SK-N-SH (cell line): ENCODE data around the gene UBE3B. TPM values are rescaled to one million over a fixed set of nuclear protein-coding genes. Genes with fewer than 3 reads are reported as not detected.

Experiments used
- CTCF ChIA-PET: fragments of 300-600, 350-600 bp; formaldehyde crosslinking; extraction: SDS; loops from one replicate; lab custom pipeline; 2021; lab: Yijun Ruan, JAX
- POLR2A ChIA-PET: fragments of 350-600 bp; sonication (Branson Sonifier 250); formaldehyde crosslinking; extraction: SDS; loops from one replicate; lab custom pipeline; 2020; ENCODE audit warnings: antibody characterized with exemption, inconsistent platforms; lab: Yijun Ruan, JAX
- DNase-seq: peaks from one replicate; pipeline ENCODE4 v3.0.0; 2012
- H2AFZ ChIP-seq: fragments of 200-600 bp; sonication (generic); 2 replicates; pipeline ENCODE4 v1.8.1; 2016; ENCODE audit warnings: antibody characterized with exemption, mild to moderate bottlenecking, low read depth
- H3F3A ChIP-seq: fragments of 200-600 bp; sonication (generic); replicated peaks from 2 replicates; pipeline ENCODE3; 2016; ENCODE audit warnings: antibody characterized with exemption, mild to moderate bottlenecking; ENCODE audit not compliant: insufficient read depth
- H3K27ac ChIP-seq, 2 experiments: fragments of 200-500 bp in 1 of 2; fragments of 200-600 bp in 1 of 2; sonication (Bioruptor generic) in 1 of 2; sonication (generic), shearing (Covaris generic) in 1 of 2; 2 replicates each; pipeline versions ENCODE4 v1.5.1 to v1.6.1; 2014 to 2016; ENCODE audit warnings: low read depth in 2 of 2, inconsistent platforms in 1 of 2, low read length in 1 of 2, mild to moderate bottlenecking in 1 of 2, mixed read lengths in 1 of 2
- H3K27me3 ChIP-seq: fragments of 200-600 bp; sonication (generic), shearing (Covaris generic); 2 replicates; pipeline ENCODE4 v1.6.1; 2016; ENCODE audit warnings: mixed run types; ENCODE audit not compliant: insufficient read depth
- H3K36me3 ChIP-seq, 2 experiments: fragments of 200-500 bp in 1 of 2; fragments of 200-600 bp in 1 of 2; sonication (Bioruptor generic) in 1 of 2; sonication (generic) in 1 of 2; replicated peaks in 1 of 2; 2 replicates each; pipeline versions ENCODE3 to v1.5.1; 2014 to 2016; ENCODE audit warnings: low read length in 1 of 2, mild to moderate bottlenecking in 1 of 2; ENCODE audit not compliant: insufficient read depth in 2 of 2, control insufficient read depth in 1 of 2
- H3K4me1 ChIP-seq, 2 experiments: fragments of 200-500 bp in 1 of 2; fragments of 200-600 bp in 1 of 2; sonication (Bioruptor generic) in 1 of 2; sonication (generic), shearing (Covaris generic) in 1 of 2; 2 replicates each; pipeline versions ENCODE4 v1.5.1 to v1.6.1; 2014 to 2016; ENCODE audit warnings: low read depth in 1 of 2, low read length in 1 of 2, mixed run types in 1 of 2; ENCODE audit not compliant: insufficient read depth in 2 of 2, control insufficient read depth in 1 of 2
- H3K4me2 ChIP-seq: fragments of 200-600 bp; sonication (generic), shearing (Covaris generic); 2 replicates; pipeline ENCODE4 v1.6.1; 2017; ENCODE audit warnings: mixed run types
- H3K4me3 ChIP-seq, 2 experiments: fragments of 200-500 bp in 1 of 2; fragments of 200-600 bp in 1 of 2; sonication (Bioruptor generic) in 1 of 2; sonication (generic), shearing (Covaris generic) in 1 of 2; 2 replicates each; pipeline versions ENCODE4 v1.5.1 to v1.8.1; 2014 to 2016; ENCODE audit warnings: low read depth in 2 of 2, inconsistent platforms in 1 of 2, low read length in 1 of 2, mild to moderate bottlenecking in 1 of 2, mixed read lengths in 1 of 2, moderate library complexity in 1 of 2
- H3K79me2 ChIP-seq: fragments of 200-600 bp; sonication (generic); 2 replicates; pipeline ENCODE4 v1.8.1; 2017; ENCODE audit warnings: mild to moderate bottlenecking; ENCODE audit not compliant: insufficient read depth
- H3K9ac ChIP-seq: fragments of 200-600 bp; sonication (generic); 2 replicates; pipeline ENCODE4 v1.6.1; 2017; ENCODE audit warnings: mixed run types
- H3K9me2 ChIP-seq: fragments of 200-600 bp; sonication (generic); 2 replicates; pipeline ENCODE4 v1.6.1; 2017; ENCODE audit warnings: mixed run types
- H3K9me3 ChIP-seq: fragments of 200-600 bp; sonication (generic); 2 replicates; pipeline ENCODE4 v1.6.1; 2017; ENCODE audit warnings: mixed run types, mild to moderate bottlenecking, moderate library complexity
- H4K20me1 ChIP-seq: fragments of 200-600 bp; sonication (generic); 2 replicates; pipeline ENCODE4 v1.6.1; 2017; ENCODE audit warnings: mild to moderate bottlenecking, mixed run types; ENCODE audit not compliant: insufficient read depth
- CHD2 ChIP-seq: fragments of 150-350 bp; IDR thresholded peaks from 2 replicates; pipeline ENCODE4 v1.6.1; 2018; ENCODE audit warnings: low read length; ENCODE audit not compliant: partially characterized antibody
- ELF1 ChIP-seq: IDR thresholded peaks from 2 replicates; pipeline ENCODE4 v1.4.0; 2012
- FOSL2 ChIP-seq: IDR thresholded peaks from 2 replicates; pipeline ENCODE4 v1.4.0; 2012; ENCODE audit warnings: low read depth, mild to moderate bottlenecking, moderate library complexity, borderline replicate concordance
- FOXJ3 ChIP-seq: sonication (generic); formaldehyde crosslinking; IDR thresholded peaks from 2 replicates; pipeline ENCODE4 v1.5.1; 2020; ENCODE audit warnings: mild to moderate bottlenecking, missing genetic modification reagents
- FOXM1 ChIP-seq: IDR thresholded peaks from 2 replicates; pipeline ENCODE4 v1.4.0; 2012; ENCODE audit warnings: low read depth, mild to moderate bottlenecking
- GATA2 ChIP-seq: sonication (generic); formaldehyde crosslinking; IDR thresholded peaks from 2 replicates; pipeline ENCODE4 v1.5.0; 2020; ENCODE audit warnings: mild to moderate bottlenecking, missing genetic modification reagents
- JUND ChIP-seq: IDR thresholded peaks from 2 replicates; pipeline ENCODE4 v1.4.0; 2012
- MAX ChIP-seq: IDR thresholded peaks from 2 replicates; pipeline ENCODE4 v1.4.0; 2012; ENCODE audit warnings: low read depth
- MEF2A ChIP-seq: IDR thresholded peaks from 2 replicates; pipeline ENCODE4 v1.4.0; 2012; ENCODE audit warnings: low read depth, borderline replicate concordance
- NFIC ChIP-seq: IDR thresholded peaks from 2 replicates; pipeline ENCODE4 v1.4.0; 2012; ENCODE audit warnings: borderline replicate concordance
- NRF1 ChIP-seq: IDR thresholded peaks from 2 replicates; pipeline ENCODE4 v1.6.1; 2012; ENCODE audit warnings: low read depth, mild to moderate bottlenecking, low read length
- POLR2AphosphoS5 ChIP-seq: IDR thresholded peaks from 2 replicates; pipeline ENCODE4 v1.6.1; 2012; ENCODE audit warnings: low read depth, low read length
- RAD21 ChIP-seq: IDR thresholded peaks from 2 replicates; pipeline ENCODE4 v1.6.1; 2012; ENCODE audit warnings: mild to moderate bottlenecking, low read length
- RCOR1 ChIP-seq: fragments of 150-350 bp; IDR thresholded peaks from 2 replicates; pipeline ENCODE4 v1.6.1; 2017; ENCODE audit warnings: antibody characterized with exemption, low read length
- REST ChIP-seq: IDR thresholded peaks from 2 replicates; pipeline ENCODE4 v1.6.1; 2012; ENCODE audit warnings: mild to moderate bottlenecking, low read depth, low read length, moderate library complexity
- YY1 ChIP-seq: IDR thresholded peaks from 2 replicates; pipeline ENCODE4 v1.4.0; 2012; ENCODE audit warnings: low read depth, mild to moderate bottlenecking
- ZBTB33 ChIP-seq: IDR thresholded peaks from 2 replicates; pipeline ENCODE4 v1.4.0; 2012; ENCODE audit warnings: low read depth, borderline replicate concordance
- whole genome bisulfite sequencing: methylation state at CpG from one replicate; pipeline ENCODE4 v1.1.6; 2017; ENCODE audit warnings: low lambda C conversion rate; 5-methylcytosine and 5-hydroxymethylcytosine counted together
- polyA plus RNA-seq, 3 experiments: library from polyadenylated mRNA; depleted of rRNA; stranded (reverse); fragments of >200 nt; gene quantifications; 2 replicates each; pipeline ENCODE4 v1.2.3, GENCODE V29; 2012
- TF ChIP-seq, protein P1 (sequence below): fragments of 200-600 bp; sonication (generic); IDR thresholded peaks from 2 replicates; pipeline ENCODE4 v1.6.1; 2017; ENCODE audit warnings: antibody characterized with exemption, mild to moderate bottlenecking, moderate library complexity

UBE3B gene
- polyA plus RNA-seq, 1 of the 3 experiments (the other 2 are of a cell fraction): 28.6 TPM

DNA sequence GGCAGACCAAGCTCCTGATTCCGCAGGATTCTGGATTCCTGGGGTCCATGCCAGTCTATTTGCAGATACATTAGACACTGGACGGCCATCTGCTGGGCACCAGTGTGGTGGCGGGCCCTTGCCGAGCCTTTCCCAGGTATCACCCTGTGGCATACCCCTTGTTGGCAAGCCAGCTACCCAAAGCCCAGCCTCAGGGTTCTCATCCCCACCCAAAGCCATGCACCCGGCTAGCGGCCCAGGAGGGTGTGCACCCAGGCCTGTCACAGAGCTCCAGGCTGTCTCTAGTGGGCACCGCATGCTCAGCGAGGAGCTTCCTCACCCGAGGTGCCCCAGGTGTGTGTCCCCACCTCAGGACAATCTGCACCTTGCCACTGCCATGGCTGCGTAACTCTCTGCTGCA, 82.2 kb downstream of the UBE3B start:
- Histone ChIP-seq H3K9me2 (no peaks in the 10 kb centered on the region), H3K27me3 (no peaks in the 10 kb centered on the region), H3K36me3 (peaks cover 0 to 3% of the 10 kb centered on the region in 2 experiments), H3K4me3 (no peak overlapping the region), H3K4me2 (no peak overlapping the region), H3K27ac (no peak overlapping the region), H2AFZ (no peak overlapping the region), H3K9ac (no peak overlapping the region)
- no CpG with 5 or more reads among the region's 10 CpGs for WGBS
- POLR2A ChIA-PET: no interaction called here
- DNase-seq: no peak
- TF ChIP-seq MEF2A (no peak), FOSL2 (no peak), MAX (no peak), GATA2 (CRISPR knock-in tag) (no peak), JUND (no peak), ELF1 (no peak), RAD21 (no peak), YY1 (no peak), FOXM1 (no peak), ZBTB33 (no peak), FOXJ3 (CRISPR knock-in tag) (no peak), NRF1 (no peak), NFIC (no peak), RCOR1 (no peak), POLR2AphosphoS5 (no peak), CHD2 (no peak), REST (no peak)
- TF ChIP-seq, protein P1, sequence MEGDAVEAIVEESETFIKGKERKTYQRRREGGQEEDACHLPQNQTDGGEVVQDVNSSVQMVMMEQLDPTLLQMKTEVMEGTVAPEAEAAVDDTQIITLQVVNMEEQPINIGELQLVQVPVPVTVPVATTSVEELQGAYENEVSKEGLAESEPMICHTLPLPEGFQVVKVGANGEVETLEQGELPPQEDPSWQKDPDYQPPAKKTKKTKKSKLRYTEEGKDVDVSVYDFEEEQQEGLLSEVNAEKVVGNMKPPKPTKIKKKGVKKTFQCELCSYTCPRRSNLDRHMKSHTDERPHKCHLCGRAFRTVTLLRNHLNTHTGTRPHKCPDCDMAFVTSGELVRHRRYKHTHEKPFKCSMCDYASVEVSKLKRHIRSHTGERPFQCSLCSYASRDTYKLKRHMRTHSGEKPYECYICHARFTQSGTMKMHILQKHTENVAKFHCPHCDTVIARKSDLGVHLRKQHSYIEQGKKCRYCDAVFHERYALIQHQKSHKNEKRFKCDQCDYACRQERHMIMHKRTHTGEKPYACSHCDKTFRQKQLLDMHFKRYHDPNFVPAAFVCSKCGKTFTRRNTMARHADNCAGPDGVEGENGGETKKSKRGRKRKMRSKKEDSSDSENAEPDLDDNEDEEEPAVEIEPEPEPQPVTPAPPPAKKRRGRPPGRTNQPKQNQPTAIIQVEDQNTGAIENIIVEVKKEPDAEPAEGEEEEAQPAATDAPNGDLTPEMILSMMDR: no peak
- TF ChIP-seq, all 33 proteins: peak for 0
- Histone ChIP-seq H3K9me3 (no peaks in the 10 kb centered on the region), H3K79me2 (no peaks in the 10 kb centered on the region), H3K4me1 (peaks cover 0 to 18% of the 10 kb centered on the region in 2 experiments; a peak in 1 of 4 replicates), H4K20me1 (no peaks in the 10 kb centered on the region), H3F3A (no peaks in the 10 kb centered on the region)
- CTCF ChIA-PET: interaction anchor here (0.7 to 1.2 kb wide), 5 partner anchors 12 to 41 kb away, joined by 3 read pairs; no protein-coding TSS in a partner anchor
